Uterus (tissue), 4 donors: ENCODE data around the gene CYP2B6. TPM values are rescaled to one million over a fixed set of nuclear protein-coding genes. Genes with fewer than 3 reads are reported as not detected.
"Not testable (repeated sequence)": the region's sequence is repeated elsewhere in the genome, so short reads cannot be mapped to it uniquely, and the experiment has no call there.

Experiments
- DNase-seq, 2 donors: peaks; one replicate each; pipeline ENCODE4 v3.0.0-alpha.2; 2019 to 2020
- H3K27ac ChIP-seq, 2 donors: fragments of 200-600 bp; sonication (generic); 1 replicate in 1 of 2; 2 replicates in 1 of 2; pipeline ENCODE4 v1.5.1; 2016 to 2018
- H3K27me3 ChIP-seq, 2 donors: fragments of 200-600 bp; sonication (generic); one replicate each; pipeline ENCODE4 v1.5.1; 2018 to 2019; ENCODE audit warnings: control low read depth in 1 of 2
- H3K36me3 ChIP-seq, 2 donors: fragments of 200-600 bp; sonication (generic); one replicate each; pipeline ENCODE4 v1.5.1; 2019; ENCODE audit warnings: control low read depth in 1 of 2
- H3K4me1 ChIP-seq, 2 donors: fragments of 200-600 bp; sonication (generic); one replicate each; pipeline ENCODE4 v1.5.1; 2018 to 2019; ENCODE audit warnings: control low read depth in 1 of 2
- H3K4me3 ChIP-seq, 2 donors: fragments of 200-600 bp; sonication (generic); 1 replicate in 1 of 2; 2 replicates in 1 of 2; pipeline ENCODE4 v1.5.1; 2018 to 2019; ENCODE audit warnings: mild to moderate bottlenecking in 1 of 2
- H3K9me3 ChIP-seq, 2 donors: fragments of 200-600 bp; sonication (generic); one replicate each; pipeline ENCODE4 v1.5.1; 2019; ENCODE audit warnings: control low read depth in 1 of 2
- POLR2A ChIP-seq, 2 donors: fragments of 450-650 bp; IDR thresholded peaks; one replicate each; pipeline ENCODE4 v1.6.1; 2016; ENCODE audit warnings: antibody characterized with exemption in 2 of 2, mild to moderate bottlenecking in 1 of 2, moderate library complexity in 1 of 2
- intact Hi-C: fragments of 100-400 bp; cut with DNase I; formaldehyde crosslinking; loops from one replicate; pipeline ENCODE4 v1.15.1; 2023; ENCODE audit warnings: low total_unique reads
- total RNA-seq, 4 donors: library from RNA; depleted of rRNA in 3 of 4; stranded (reverse); fragments of >200 nt in 3 of 4; gene quantifications; one replicate each; pipeline versions ENCODE4 v1.1.0 to v1.2.4, GENCODE V29; 2014 to 2023
- TF ChIP-seq, protein P1 (sequence below), 4 experiments: fragments of 200-600 bp in 2 of 4; fragments of 450-650 bp in 2 of 4; sonication (generic) in 2 of 4; IDR thresholded peaks; one replicate each; pipeline ENCODE4 v1.5.1; 2016 to 2019; ENCODE audit warnings: antibody characterized with exemption in 4 of 4, mild to moderate bottlenecking in 2 of 4, moderate library complexity in 1 of 4
- donor health status: DM: yes; HTN: yes; CAD: no.

CYP2B6 gene
- total RNA-seq, 4 donors from 2014 or later, result not detected

GRCh38 chr19:41039806-41040205 lies 48.7 kb downstream of the CYP2B6 start:
- no peak for TF ChIP-seq POLR2A (IDR thresholded peaks at IDR 0.05)
- TF ChIP-seq, protein P1, sequence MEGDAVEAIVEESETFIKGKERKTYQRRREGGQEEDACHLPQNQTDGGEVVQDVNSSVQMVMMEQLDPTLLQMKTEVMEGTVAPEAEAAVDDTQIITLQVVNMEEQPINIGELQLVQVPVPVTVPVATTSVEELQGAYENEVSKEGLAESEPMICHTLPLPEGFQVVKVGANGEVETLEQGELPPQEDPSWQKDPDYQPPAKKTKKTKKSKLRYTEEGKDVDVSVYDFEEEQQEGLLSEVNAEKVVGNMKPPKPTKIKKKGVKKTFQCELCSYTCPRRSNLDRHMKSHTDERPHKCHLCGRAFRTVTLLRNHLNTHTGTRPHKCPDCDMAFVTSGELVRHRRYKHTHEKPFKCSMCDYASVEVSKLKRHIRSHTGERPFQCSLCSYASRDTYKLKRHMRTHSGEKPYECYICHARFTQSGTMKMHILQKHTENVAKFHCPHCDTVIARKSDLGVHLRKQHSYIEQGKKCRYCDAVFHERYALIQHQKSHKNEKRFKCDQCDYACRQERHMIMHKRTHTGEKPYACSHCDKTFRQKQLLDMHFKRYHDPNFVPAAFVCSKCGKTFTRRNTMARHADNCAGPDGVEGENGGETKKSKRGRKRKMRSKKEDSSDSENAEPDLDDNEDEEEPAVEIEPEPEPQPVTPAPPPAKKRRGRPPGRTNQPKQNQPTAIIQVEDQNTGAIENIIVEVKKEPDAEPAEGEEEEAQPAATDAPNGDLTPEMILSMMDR (IDR thresholded peaks at IDR 0.05), result no peak
- H3K27me3 ChIP-seq, result no peaks in the 10 kb centered on the region
- H3K4me1 ChIP-seq, result no peaks in the 10 kb centered on the region
- no peaks in the 10 kb centered on the region for H3K9me3 ChIP-seq
- H3K36me3 ChIP-seq, result no peaks in the 10 kb centered on the region
- no peak for DNase-seq
- intact Hi-C loops, result no loop called here
- H3K4me3 ChIP-seq, result no peak overlapping the region
- H3K27ac ChIP-seq, result no peak overlapping the region

DNA sequence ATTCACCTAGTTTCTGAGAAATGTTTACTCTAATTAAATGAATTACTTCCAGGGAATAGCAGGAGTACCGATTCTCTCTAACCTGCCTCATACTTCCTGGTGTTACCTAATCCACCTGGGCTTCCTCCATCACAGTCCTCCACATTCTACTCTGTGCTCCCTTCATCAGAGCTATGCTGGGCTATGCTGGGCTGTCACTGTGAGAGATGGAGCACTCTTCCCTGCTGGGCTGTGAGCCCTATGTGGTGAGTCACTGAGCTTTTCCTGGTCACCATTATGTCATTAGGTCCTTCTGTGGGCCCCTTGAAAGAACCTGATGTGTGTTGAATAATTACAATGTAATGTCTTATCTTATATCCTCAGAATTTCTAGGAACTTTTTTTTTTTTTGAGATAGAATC lies 54.0 kb downstream of the CYP2B6 start:
- H3K27me3 ChIP-seq, H3K4me3 ChIP-seq, DNase-seq, H3K4me1 ChIP-seq, H3K27ac ChIP-seq, intact Hi-C loops, H3K36me3 ChIP-seq, H3K9me3 ChIP-seq: not testable (repeated sequence)

- Histone ChIP-seq H3K4me1 (no peaks in the 10 kb centered on the region), H3K36me3 (no peaks in the 10 kb centered on the region), H3K4me3 (no peak overlapping the region), H3K27ac (no peak overlapping the region), H3K9me3 (no peaks in the 10 kb centered on the region), H3K27me3 (no peaks in the 10 kb centered on the region)
- no peak for TF ChIP-seq POLR2A (IDR thresholded peaks at IDR 0.05)
- TF ChIP-seq, protein P1 (IDR thresholded peaks at IDR 0.05), result no peak
- no peak for DNase-seq
- intact Hi-C loops, result no loop called here
Measured at GRCh38 chr19:41050426-41050825, 59.3 kb downstream of the CYP2B6 start.

- intact Hi-C loops, DNase-seq, H3K9me3 ChIP-seq, H3K27me3 ChIP-seq, H3K36me3 ChIP-seq, H3K4me1 ChIP-seq, H3K4me3 ChIP-seq, H3K27ac ChIP-seq: not testable (repeated sequence)
Measured at GRCh38 chr19:41052162-41052561, 61.1 kb downstream of the CYP2B6 start.

DNA sequence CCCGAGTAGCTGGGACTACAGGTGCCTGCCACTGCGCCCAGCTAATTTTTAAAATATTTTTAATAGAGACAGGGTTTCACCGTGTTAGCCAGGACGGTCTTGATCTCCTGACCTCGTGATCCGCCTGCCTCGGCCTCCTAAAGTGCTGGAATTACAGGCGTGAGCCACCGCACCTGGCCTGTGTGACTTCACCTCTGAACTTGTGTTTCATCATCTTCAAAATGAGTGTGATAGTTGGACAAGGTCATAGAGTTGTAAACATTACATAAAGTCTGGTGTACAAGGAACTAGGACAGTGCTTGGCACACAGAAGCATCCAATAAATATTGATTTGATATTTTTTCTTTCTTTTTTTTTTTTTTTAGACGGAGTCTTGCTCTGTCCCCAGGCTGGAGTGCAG lies 62.2 kb downstream of the CYP2B6 start:
- H3K27me3 ChIP-seq, H3K4me1 ChIP-seq, H3K9me3 ChIP-seq, H3K4me3 ChIP-seq, DNase-seq, H3K27ac ChIP-seq, H3K36me3 ChIP-seq, intact Hi-C loops: not testable (repeated sequence)

DNA sequence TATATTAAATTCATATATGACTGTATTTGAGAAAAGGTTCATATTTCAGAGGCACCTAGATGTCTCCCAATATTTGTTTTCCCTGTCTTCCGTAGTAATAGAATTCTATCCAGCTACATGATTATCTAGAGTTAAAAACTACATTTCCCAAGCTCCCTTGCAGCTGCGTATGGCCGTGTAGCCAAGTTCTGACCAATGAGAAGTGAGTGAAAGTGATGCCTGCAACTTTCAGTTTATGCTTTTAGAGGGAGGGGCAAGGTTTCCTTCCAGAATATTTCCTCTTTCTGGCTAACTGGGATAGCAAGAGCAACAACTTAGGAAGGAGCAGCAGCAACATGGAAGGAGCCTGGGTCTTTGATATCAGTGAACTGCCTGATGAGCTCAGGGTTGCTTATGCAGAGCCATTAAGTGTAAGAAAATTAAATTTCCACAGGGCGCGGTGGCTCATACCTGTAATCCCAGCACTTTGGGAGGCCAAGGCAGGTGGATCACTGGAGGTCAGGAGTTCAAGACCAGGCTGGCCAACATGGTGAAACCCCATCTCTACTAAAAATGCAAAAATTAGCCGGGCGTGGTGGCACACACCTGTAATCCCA lies 74.0 kb downstream of the CYP2B6 start:
- Histone ChIP-seq H3K4me3 (no peak overlapping the region), H3K4me1 (no peaks in the 10 kb centered on the region), H3K27ac (no peak overlapping the region), H3K27me3 (no peaks in the 10 kb centered on the region), H3K9me3 (no peaks in the 10 kb centered on the region), H3K36me3 (no peaks in the 10 kb centered on the region)
- TF ChIP-seq POLR2A (IDR thresholded peaks at IDR 0.05), result no peak
- TF ChIP-seq, protein P1 (IDR thresholded peaks at IDR 0.05), result no peak
- no peak for DNase-seq
- intact Hi-C loops, result no loop called here

Other genes starting within 250 kb of the CYP2B6 start
- 1 to 10 TPM in 1 of 4 donors, under 1 TPM in 1, not detected in 2; 0.48 to 6.1 TPM for gene ACTMAP, start 240.8 kb upstream of the CYP2B6 start, total RNA-seq
- 10 to 100 TPM; 12.8 to 70.2 (median 19.0) TPM for gene SNRPA, start 240.1 kb upstream of the CYP2B6 start, total RNA-seq
- 1 to 10 TPM in 1 of 4 donors, not detected in 3; 2.8 TPM for gene MIA, start 215.8 kb upstream of the CYP2B6 start, total RNA-seq
- 10 to 100 TPM in 3 of 4 donors, 1 to 10 TPM in 1; 7.4 to 26.3 (median 18.1) TPM for gene RAB4B, start 213.0 kb upstream of the CYP2B6 start, total RNA-seq
- 100 to 1,000 TPM in 1 of 4 donors, 10 to 100 TPM in 3; 33.2 to 164 (median 78.1) TPM for gene EGLN2, start 192.1 kb upstream of the CYP2B6 start, total RNA-seq
- gene CYP2A6, start 140.8 kb upstream of the CYP2B6 start, total RNA-seq, result under 1 TPM in 1 of 4 donors, not detected in 3; 0.64 TPM
- gene CYP2A7, start 109.1 kb upstream of the CYP2B6 start, total RNA-seq, result 1 to 10 TPM in 1 of 4 donors, not detected in 3; 2.3 TPM
- not detected for gene CYP2A13, start 97.2 kb downstream of the CYP2B6 start, total RNA-seq
- not detected for gene CYP2F1, start 123.2 kb downstream of the CYP2B6 start, total RNA-seq
- 1 to 10 TPM in 1 of 4 donors, under 1 TPM in 1, not detected in 2; 0.48 to 1.2 TPM for gene CYP2S1, start 201.9 kb downstream of the CYP2B6 start, total RNA-seq
- 10 to 100 TPM; 22.3 to 86.5 (median 60.6) TPM for gene AXL, start 227.9 kb downstream of the CYP2B6 start, total RNA-seq